CMK (cell line): Measurements from ENCODE around the gene IRS2.

Source experiments
- DNase-seq: peaks from one replicate; pipeline ENCODE4 v3.0.0-alpha.2; 2010; ENCODE audit warnings: low read depth

The IRS2 gene

GRCh38 chr13:109703250-109703649 lies 83.1 kb downstream of the IRS2 start:
- no peak for DNase-seq
